IMR-90 (cell line): ENCODE data around the gene TMEFF1. TPM values are rescaled to one million over a fixed set of nuclear protein-coding genes. Genes with fewer than 3 reads are reported as not detected.
A peak's percentile ranks its signal among the peaks of the same experiment; 100 is the strongest.

Experiments
- ATAC-seq: fragments of 200-7000 bp; cut with Tn5 transposase; 2 replicates; pipeline ENCODE4 v1.9.1; 2020; ENCODE audit warnings: low read depth, mild to moderate bottlenecking, moderate library complexity
- BruUV-seq: library from RNA; stranded (reverse); fragments of 400-500 nt; replicated peaks from 2 replicates; lab custom pipeline; 2021; lab: Mats Ljungman, UMichigan
- CTCF ChIA-PET: fragments of 300-600 bp; formaldehyde crosslinking; extraction: SDS; loops from one replicate; lab custom pipeline; 2021; ENCODE audit warnings: antibody characterized with exemption; lab: Yijun Ruan, JAX
- POLR2A ChIA-PET: fragments of 300-600 bp; sonication (Branson Sonifier 250); formaldehyde crosslinking; loops from one replicate; lab custom pipeline; 2022; ENCODE audit warnings: antibody characterized with exemption; ENCODE audit not compliant: unreplicated experiment; lab: Charles Lee
- DNase-seq: peaks from one replicate; pipeline ENCODE4 v3.0.0; 2013
- H2AFZ ChIP-seq: replicated peaks from 2 replicates; pipeline ENCODE3; 2013; ENCODE audit warnings: low read length, mild to moderate bottlenecking; ENCODE audit not compliant: poor library complexity
- H2AK5ac ChIP-seq: 2 replicates; pipeline ENCODE4 v1.6.1; 2013; ENCODE audit warnings: low read depth, low read length, inconsistent platforms
- H2AK9ac ChIP-seq: replicated peaks from 2 replicates; pipeline ENCODE3; 2013; ENCODE audit warnings: mild to moderate bottlenecking, low read depth, low read length, moderate library complexity; ENCODE audit not compliant: poor library complexity
- H2BK120ac ChIP-seq: 2 replicates; pipeline ENCODE4 v1.6.1; 2013; ENCODE audit warnings: low read depth, low read length, inconsistent platforms
- H2BK15ac ChIP-seq: 3 replicates; pipeline ENCODE4 v1.6.1; 2013; ENCODE audit warnings: low read depth, low read length, inconsistent platforms
- H2BK20ac ChIP-seq: 2 replicates; pipeline ENCODE4 v1.6.1; 2013; ENCODE audit warnings: low read depth, mild to moderate bottlenecking, inconsistent platforms, low read length, moderate library complexity
- H2BK5ac ChIP-seq: 2 replicates; pipeline ENCODE4 v1.6.1; 2013; ENCODE audit warnings: mild to moderate bottlenecking, low read depth, low read length, inconsistent platforms; ENCODE audit not compliant: poor library complexity, severe bottlenecking
- H3K14ac ChIP-seq: replicated peaks from 2 replicates; pipeline ENCODE4 v1.6.1; 2013; ENCODE audit warnings: low read depth, low read length, inconsistent platforms
- H3K18ac ChIP-seq: 2 replicates; pipeline ENCODE4 v1.6.1; 2013; ENCODE audit warnings: low read depth, low read length, control low read depth
- H3K23ac ChIP-seq: 2 replicates; pipeline ENCODE4 v1.6.1; 2013; ENCODE audit warnings: low read depth, low read length, inconsistent platforms
- H3K27ac ChIP-seq: 2 replicates; pipeline ENCODE4 v1.5.1; 2013; ENCODE audit warnings: mild to moderate bottlenecking, control low read depth, low read length; ENCODE audit not compliant: insufficient read depth
- H3K27me3 ChIP-seq: 2 replicates; pipeline ENCODE4 v1.6.1; 2013; ENCODE audit warnings: low read length; ENCODE audit not compliant: control insufficient read depth, insufficient read depth
- H3K36me3 ChIP-seq: 2 replicates; pipeline ENCODE4 v1.6.1; 2013; ENCODE audit warnings: low read length, mixed read lengths; ENCODE audit not compliant: control insufficient read depth, insufficient read depth
- H3K4ac ChIP-seq: 2 replicates; pipeline ENCODE4 v1.6.1; 2013; ENCODE audit warnings: low read depth, low read length, inconsistent platforms
- H3K4me1 ChIP-seq: 2 replicates; pipeline ENCODE4 v1.6.1; 2013; ENCODE audit warnings: low read length, mixed read lengths; ENCODE audit not compliant: control insufficient read depth, insufficient read depth
- H3K4me2 ChIP-seq: 2 replicates; pipeline ENCODE4 v1.6.1; 2013; ENCODE audit warnings: low read depth, mild to moderate bottlenecking, control low read depth, low read length, moderate library complexity
- H3K4me3 ChIP-seq: 2 replicates; pipeline ENCODE4 v1.5.1; 2013; ENCODE audit warnings: low read depth, mild to moderate bottlenecking, control low read depth, low read length, moderate library complexity; ENCODE audit not compliant: insufficient read depth
- H3K56ac ChIP-seq: 2 replicates; pipeline ENCODE4 v1.6.1; 2013; ENCODE audit warnings: low read length, inconsistent platforms; ENCODE audit not compliant: insufficient read depth; ENCODE audit errors: extremely low read depth
- H3K79me1 ChIP-seq, 2 experiments: 2 replicates each; pipeline ENCODE4 v1.6.1; 2013; ENCODE audit warnings: low read length in 2 of 2, inconsistent platforms in 1 of 2, low read depth in 1 of 2
- H3K9ac ChIP-seq: 2 replicates; pipeline ENCODE4 v1.6.1; 2013; ENCODE audit warnings: low read depth, low read length, control low read depth
- H3K9me1 ChIP-seq: 2 replicates; pipeline ENCODE4 v1.6.1; 2013; ENCODE audit warnings: low read length, inconsistent platforms; ENCODE audit not compliant: insufficient read depth
- H3K9me3 ChIP-seq: 2 replicates; pipeline ENCODE4 v1.6.1; 2013; ENCODE audit warnings: low read length; ENCODE audit not compliant: control insufficient read depth, insufficient read depth
- H4K20me1 ChIP-seq: 2 replicates; pipeline ENCODE4 v1.6.1; 2013; ENCODE audit warnings: low read length, inconsistent platforms; ENCODE audit not compliant: insufficient read depth
- H4K5ac ChIP-seq: 2 replicates; pipeline ENCODE4 v1.6.1; 2013; ENCODE audit warnings: mild to moderate bottlenecking, low read depth, low read length, control low read depth
- H4K8ac ChIP-seq, 2 experiments: 2 replicates each; pipeline ENCODE4 v1.6.1; 2013; ENCODE audit warnings: low read depth in 2 of 2, low read length in 2 of 2, control low read depth in 1 of 2, inconsistent platforms in 1 of 2
- H4K91ac ChIP-seq: 2 replicates; pipeline ENCODE4 v1.6.1; 2013; ENCODE audit warnings: low read depth, low read length, inconsistent platforms; ENCODE audit not compliant: insufficient read depth
- MAZ ChIP-seq: IDR thresholded peaks from 2 replicates; pipeline ENCODE4 v1.6.1; 2012; ENCODE audit warnings: low read depth, mild to moderate bottlenecking, low read length, improper control_type of control experiment, moderate library complexity, borderline replicate concordance
- WGBS, 2 experiments: methylation state at CpG; one replicate each; pipeline versions ENCODE4 v1.1.5 to v1.1.7; 2013; ENCODE audit warnings: missing lambda C conversion rate in 2 of 2; ENCODE audit not compliant: insufficient read length in 1 of 2; ENCODE audit errors: extremely low coverage in 2 of 2; 5-methylcytosine and 5-hydroxymethylcytosine counted together
- dilution Hi-C: fragments of 300-500 bp; cut with HindIII; formaldehyde crosslinking; loops from one replicate; pipeline ENCODE4 v1.14.3; 2018; ENCODE audit warnings: low sequenced_read_pairs; ENCODE audit not compliant: unreplicated experiment
- in situ Hi-C: fragments of 300-500 bp; cut with MboI; formaldehyde crosslinking; loops from 3 replicates; pipeline ENCODE4 v1.14.3; 2019; ENCODE audit warnings: low sequenced_read_pairs, inconsistent platforms, mixed read lengths
- intact Hi-C: fragments of 100-400 bp; cut with micrococcal nuclease; formaldehyde crosslinking; loops from 2 replicates; pipeline ENCODE4 v1.10.0; 2022
- polyA plus RNA-seq, 3 experiments: library from polyadenylated mRNA; depleted of rRNA; stranded (reverse); fragments of >200 nt; gene quantifications; 2 replicates each; pipeline ENCODE4 v1.2.3, GENCODE V29; 2012; ENCODE audit warnings: low replicate concordance in 1 of 3
- total RNA-seq: library from RNA; depleted of rRNA; stranded (reverse); fragments of >200 nt; gene quantifications from 2 replicates; pipeline ENCODE4 v1.2.3, GENCODE V29; 2012

TMEFF1 gene
- total and polyA plus RNA-seq, 2 of the 4 experiments (the other 2 are of a cell fraction): 0.62 to 0.90 TPM

DNA sequence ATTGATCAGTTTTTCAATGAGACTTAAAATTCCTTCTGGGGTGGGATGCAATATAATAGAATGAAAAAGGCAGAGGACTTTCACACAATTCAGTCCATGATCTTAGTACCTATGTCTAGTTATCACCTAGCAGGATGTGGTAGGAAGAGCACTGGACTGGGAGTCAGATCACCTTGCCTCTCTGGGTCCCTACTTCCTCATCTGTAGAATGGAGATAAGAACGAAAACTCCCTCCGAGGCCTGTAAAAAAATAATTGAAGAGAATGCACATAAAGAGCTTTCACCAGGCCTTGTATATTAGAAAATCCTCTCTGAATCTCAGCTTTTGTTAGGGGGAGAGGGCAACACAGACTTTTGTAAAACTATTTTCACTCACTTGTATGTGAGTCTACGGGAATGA, 681 bp upstream of the TMEFF1 start:
- no peaks in the 10 kb centered on the region for H3K27me3 ChIP-seq
- dilution Hi-C loops: no loop called here
- no peak overlapping the region for H4K5ac ChIP-seq
- ChIA-PET CTCF (no interaction called here), POLR2A (no interaction called here)
- no peak overlapping the region for H2AK9ac ChIP-seq
- intact Hi-C loops: loop anchor here (2.0 kb wide), 1 partner anchor 123 kb away; no protein-coding TSS in a partner anchor
- no peak overlapping the region for H2BK5ac ChIP-seq
- in situ Hi-C loops: no loop called here
- peaks cover 5% of the 10 kb centered on the region; the same call in 1 of the 2 replicates for H3K9me1 ChIP-seq
- no peak overlapping the region for H3K4me3 ChIP-seq
- no peak for TF ChIP-seq MAZ
- no peak overlapping the region for H3K9ac ChIP-seq
- peaks cover 3% of the 10 kb centered on the region; the same call in 1 of the 2 replicates for H4K20me1 ChIP-seq
- no peak overlapping the region for H2AFZ ChIP-seq
- no CpG with 5 or more reads among the region's 3 CpGs for WGBS, 2 experiments
- no peak overlapping the region for H3K4ac ChIP-seq
- ATAC-seq: no peak
- no peak overlapping the region for H3K27ac ChIP-seq
- no peaks in the 10 kb centered on the region for H3K9me3 ChIP-seq
- no peak overlapping the region for H4K8ac ChIP-seq
- no peaks in the 10 kb centered on the region for H3K36me3 ChIP-seq
- H2BK15ac ChIP-seq: no peak overlapping the region
- no peak for DNase-seq
- no TSS peak for BruUV-seq
- no peak overlapping the region for H2AK5ac ChIP-seq
- H3K56ac ChIP-seq: no peak overlapping the region
- H2BK20ac ChIP-seq: no peak overlapping the region
- H3K79me1 ChIP-seq: peaks cover 19 to 25% of the 10 kb centered on the region in 2 experiments
- peak overlapping the region; percentile 84 for H3K4me2 ChIP-seq
- no peak overlapping the region for H3K14ac ChIP-seq
- H3K23ac ChIP-seq: no peak overlapping the region
- H3K18ac ChIP-seq: no peak overlapping the region
- H3K4me1 ChIP-seq: no peaks in the 10 kb centered on the region
- H4K91ac ChIP-seq: no peak overlapping the region
- H2BK120ac ChIP-seq: no peak overlapping the region
